Measurements from ENCODE around the gene RHOV. TPM values are rescaled to one million over a fixed set of nuclear protein-coding genes. Genes with fewer than 3 reads are reported as not detected.

RHOV gene
- total and polyA plus RNA-seq, 2 experiments from 2014 or later, result 0.84 to 1.2 TPM

GRCh38 chr15:40825661-40826422 is 48.2 kb downstream of the RHOV start:
- H3K4me3 ChIP-seq, result no peak overlapping the region
- H3K27me3 ChIP-seq, result no peaks in the 10 kb centered on the region
- no peaks in the 10 kb centered on the region for H3K9me3 ChIP-seq (ENCODE audit: low read depth)
- H3K36me3 ChIP-seq, result no peaks in the 10 kb centered on the region
- DNase-seq (ENCODE audit: low read depth in 1 of 2, low spot score in 1 of 2), result peak in 1 of 2 donors; percentile 16
- no peak for TF ChIP-seq CTCF (IDR thresholded peaks at IDR 0.05; ENCODE audit: low read depth, low read length)
- peaks cover 19% of the 10 kb centered on the region for H3K4me1 ChIP-seq (ENCODE audit: low read depth)
- no peak overlapping the region for H3K27ac ChIP-seq

- Histone ChIP-seq H3K27me3 (no peaks in the 10 kb centered on the region), H3K4me3 (no peak overlapping the region), H3K9me3 (ENCODE audit: low read depth) (no peaks in the 10 kb centered on the region), H3K36me3 (no peaks in the 10 kb centered on the region), H3K4me1 (ENCODE audit: low read depth) (peaks cover 19% of the 10 kb centered on the region), H3K27ac (no peak overlapping the region)
- no peak for DNase-seq (ENCODE audit: low read depth in 1 of 2, low spot score in 1 of 2)
- no peak for TF ChIP-seq CTCF (IDR thresholded peaks at IDR 0.05; ENCODE audit: low read depth, low read length)
These were observed 50.3 kb downstream of the RHOV start for GRCh38 chr15:40823572-40824343.

Other genes with a start within 250 kb of the RHOV start
- 6.0 and 6.2 TPM in 2 replicates for gene RAD51, start 179.1 kb downstream of the RHOV start, total RNA-seq
- 10.6 and 17.5 TPM in 2 replicates for gene RAD51, start 179.1 kb downstream of the RHOV start, polyA plus RNA-seq
- 16.8 and 21.1 TPM in 2 replicates for gene RMDN3, start 119.0 kb downstream of the RHOV start, total RNA-seq
- gene RMDN3, start 119.0 kb downstream of the RHOV start, polyA plus RNA-seq, result 24.5 and 28.6 TPM in 2 replicates
- 66.7 and 129 TPM in 2 replicates for gene GCHFR, start 110.2 kb downstream of the RHOV start, total RNA-seq
- gene GCHFR, start 110.2 kb downstream of the RHOV start, polyA plus RNA-seq, result 86.2 and 126 TPM in 2 replicates
- 1.2 and 1.6 TPM in 2 replicates for gene C15orf62, start 104.3 kb downstream of the RHOV start, total RNA-seq
- 1.5 and 2.8 TPM in 2 replicates for gene C15orf62, start 104.3 kb downstream of the RHOV start, polyA plus RNA-seq
- 21.0 and 41.3 TPM in 2 replicates for gene ZFYVE19, start 67.1 kb downstream of the RHOV start, total RNA-seq
- 23.4 and 33.8 TPM in 2 replicates for gene ZFYVE19, start 67.1 kb downstream of the RHOV start, polyA plus RNA-seq
- gene DNAJC17, start 66.8 kb downstream of the RHOV start, total RNA-seq, result 45.1 and 58.2 TPM in 2 replicates
- 57.2 and 71.3 TPM in 2 replicates for gene DNAJC17, start 66.8 kb downstream of the RHOV start, polyA plus RNA-seq
- gene PPP1R14D, start 45.5 kb downstream of the RHOV start, total RNA-seq, result not detected in 2 replicates
- not detected in 2 replicates for gene PPP1R14D, start 45.5 kb downstream of the RHOV start, polyA plus RNA-seq
- gene SPINT1, start 30.2 kb downstream of the RHOV start, total RNA-seq, result 4.0 and 9.5 TPM in 2 replicates
- gene SPINT1, start 30.2 kb downstream of the RHOV start, polyA plus RNA-seq, result 5.3 TPM in 2 replicates
- gene VPS18, start 20.2 kb upstream of the RHOV start, total RNA-seq, result 34.1 and 35.8 TPM in 2 replicates
- gene VPS18, start 20.2 kb upstream of the RHOV start, polyA plus RNA-seq, result 20.5 and 28.7 TPM in 2 replicates
- gene DLL4, start 55.1 kb upstream of the RHOV start, total RNA-seq, result 0.11 and 0.71 TPM in 2 replicates
- 0.42 TPM in 1 of 2 replicates, not detected in the other for gene DLL4, start 55.1 kb upstream of the RHOV start, polyA plus RNA-seq
- 6.0 and 8.0 TPM in 2 replicates for gene CHAC1, start 79.2 kb upstream of the RHOV start, total RNA-seq
- 3.1 and 5.0 TPM in 2 replicates for gene CHAC1, start 79.2 kb upstream of the RHOV start, polyA plus RNA-seq
- 14.0 and 18.5 TPM in 2 replicates for gene INO80, start 242.0 kb upstream of the RHOV start, total RNA-seq
- gene INO80, start 242.0 kb upstream of the RHOV start, polyA plus RNA-seq, result 6.0 and 6.5 TPM in 2 replicates

Data from cardiac muscle cell (in vitro differentiated cells and primary cell).